Measurements from ENCODE around the gene KRTAP13-3. TPM values are rescaled to one million over a fixed set of nuclear protein-coding genes. Genes with fewer than 3 reads are reported as not detected.

KRTAP13-3 gene, protein sequence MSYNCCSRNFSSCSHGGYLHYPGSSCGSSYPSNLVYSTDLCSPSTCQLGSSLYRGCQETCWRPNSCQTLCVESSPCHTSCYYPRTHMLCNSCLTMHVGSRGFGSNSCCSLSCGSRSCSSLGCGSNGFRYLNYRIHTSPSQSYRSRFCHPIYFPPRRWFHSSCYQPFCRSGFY
- total RNA-seq (2014; rRNA removed; shearing (Covaris generic); ENCODE audit: low replicate concordance) = not detected in 2 replicates

- Histone ChIP-seq H4K20me1 (ENCODE audit: insufficient read depth, low read depth, low read length) (no peaks in the 10 kb centered on the region), H3K9ac (ENCODE audit: low read length) (no peak within 1 kb of the TSS), H3K4me1 (ENCODE audit: low read length) (no peaks in the 10 kb centered on the region), H3K27ac (ENCODE audit: low read length) (no peak within 1 kb of the TSS), H3K36me3 (ENCODE audit: insufficient read depth, low read length) (no peaks in the 10 kb centered on the region), H3K79me2 (ENCODE audit: low read length) (no peaks in the 10 kb centered on the region), H3K4me3 (ENCODE audit: low read length) (no peak within 1 kb of the TSS), H3K9me3 (ENCODE audit: low read length) (no peaks in the 10 kb centered on the region), H3K27me3 (ENCODE audit: low read length) (no peaks in the 10 kb centered on the region), H3K9me2 (replicated peaks; ENCODE audit: insufficient read depth, low read length) (no peaks in the 10 kb centered on the region), H3K4me2 (ENCODE audit: low read depth, low read length, poor library complexity, severe bottlenecking) (no peak within 1 kb of the TSS), H2AFZ (ENCODE audit: low read length) (no peak within 1 kb of the TSS)
- no peak for DNase-seq
Measured at GRCh38 chr21:30425826-30426225, at the start of gene KRTAP13-3. Gene KRTAP13-3 (minus strand): TSS chr21:30425926. CDS start chr21:30425912, 14 bp downstream.

DNA sequence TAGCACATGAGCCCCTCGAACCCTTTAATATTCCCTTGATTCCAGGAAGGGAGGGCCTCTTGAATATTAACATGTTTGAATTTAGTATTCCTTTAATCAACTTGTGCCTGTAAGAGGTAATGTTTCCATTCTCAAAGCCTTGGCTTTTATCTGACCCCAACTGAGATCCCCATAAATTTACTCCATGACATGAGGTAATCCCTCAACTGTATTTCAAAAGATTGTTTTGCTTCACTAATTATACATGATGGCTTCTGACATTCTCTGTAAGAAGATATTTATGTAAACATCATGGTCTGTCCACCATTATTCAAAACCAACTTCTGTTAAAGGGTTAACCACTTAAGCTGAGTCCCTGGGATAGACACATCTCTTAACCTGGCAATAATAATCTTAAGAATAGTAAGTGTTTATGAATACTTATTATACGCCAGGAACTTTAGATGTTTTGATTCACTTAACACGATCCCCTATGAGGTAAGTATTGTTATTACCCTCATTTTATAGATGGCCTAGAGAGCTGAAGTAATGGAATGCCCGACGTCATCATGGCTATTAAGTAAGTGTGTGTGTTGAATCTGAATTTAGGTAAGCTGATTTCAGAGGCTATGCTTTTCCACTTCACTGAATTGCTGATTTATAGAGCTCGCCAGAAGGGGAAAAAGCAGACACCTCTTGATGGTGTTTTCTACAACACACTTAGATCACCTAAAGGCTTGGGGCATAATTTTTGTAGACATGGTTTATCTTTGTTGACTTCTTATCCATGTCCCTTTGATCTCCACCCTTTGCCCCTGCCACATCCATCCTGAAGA is 43.4 kb upstream of the KRTAP13-3 start:
- Histone ChIP-seq H3K9me2 (replicated peaks; ENCODE audit: insufficient read depth, low read length) (no peaks in the 10 kb centered on the region; the same call in 1 of the 2 replicates), H3K27me3 (ENCODE audit: low read length) (no peaks in the 10 kb centered on the region), H3K4me1 (ENCODE audit: low read length) (no peaks in the 10 kb centered on the region), H3K4me3 (ENCODE audit: low read length) (no peak overlapping the region), H3K27ac (ENCODE audit: low read length) (no peak overlapping the region), H3K9ac (ENCODE audit: low read length) (no peak overlapping the region), H3K4me2 (ENCODE audit: low read depth, low read length, poor library complexity, severe bottlenecking) (no peak overlapping the region), H3K36me3 (ENCODE audit: insufficient read depth, low read length) (no peaks in the 10 kb centered on the region), H3K79me2 (ENCODE audit: low read length) (no peaks in the 10 kb centered on the region), H4K20me1 (ENCODE audit: insufficient read depth, low read depth, low read length) (no peaks in the 10 kb centered on the region), H2AFZ (ENCODE audit: low read length) (no peak overlapping the region), H3K9me3 (ENCODE audit: low read length) (no peaks in the 10 kb centered on the region)
- no peak for DNase-seq

GRCh38 chr21:30463713-30464112 is 38.0 kb upstream of the KRTAP13-3 start:
- no peaks in the 10 kb centered on the region for H3K4me1 ChIP-seq (ENCODE audit: low read length)
- no peak overlapping the region for H3K4me3 ChIP-seq (ENCODE audit: low read length)
- H3K9me2 ChIP-seq (replicated peaks; ENCODE audit: insufficient read depth, low read length) = no peaks in the 10 kb centered on the region
- H3K27me3 ChIP-seq (ENCODE audit: low read length) = no peaks in the 10 kb centered on the region
- no peaks in the 10 kb centered on the region for H4K20me1 ChIP-seq (ENCODE audit: insufficient read depth, low read depth, low read length)
- no peaks in the 10 kb centered on the region for H3K36me3 ChIP-seq (ENCODE audit: insufficient read depth, low read length)
- H3K27ac ChIP-seq (ENCODE audit: low read length) = no peak overlapping the region
- DNase-seq = peak; percentile 75
- H2AFZ ChIP-seq (ENCODE audit: low read length) = no peak overlapping the region
- H3K79me2 ChIP-seq (ENCODE audit: low read length) = no peaks in the 10 kb centered on the region
- no peaks in the 10 kb centered on the region for H3K9me3 ChIP-seq (ENCODE audit: low read length)
- H3K4me2 ChIP-seq (ENCODE audit: low read depth, low read length, poor library complexity, severe bottlenecking) = no peak overlapping the region
- H3K9ac ChIP-seq (ENCODE audit: low read length) = no peak overlapping the region

- no peak overlapping the region for H3K9ac ChIP-seq (ENCODE audit: low read length)
- H3K4me3 ChIP-seq (ENCODE audit: low read length) = no peak overlapping the region
- no peaks in the 10 kb centered on the region for H3K27me3 ChIP-seq (ENCODE audit: low read length)
- no peak for DNase-seq
- H3K4me1 ChIP-seq (ENCODE audit: low read length) = no peaks in the 10 kb centered on the region
- no peaks in the 10 kb centered on the region for H3K9me3 ChIP-seq (ENCODE audit: low read length)
- H3K9me2 ChIP-seq (replicated peaks; ENCODE audit: insufficient read depth, low read length) = no peaks in the 10 kb centered on the region
- H4K20me1 ChIP-seq (ENCODE audit: insufficient read depth, low read depth, low read length) = no peaks in the 10 kb centered on the region
- no peak overlapping the region for H2AFZ ChIP-seq (ENCODE audit: low read length)
- no peaks in the 10 kb centered on the region for H3K36me3 ChIP-seq (ENCODE audit: insufficient read depth, low read length)
- H3K27ac ChIP-seq (ENCODE audit: low read length) = no peak overlapping the region
- no peak overlapping the region for H3K4me2 ChIP-seq (ENCODE audit: low read depth, low read length, poor library complexity, severe bottlenecking)
- H3K79me2 ChIP-seq (ENCODE audit: low read length) = no peaks in the 10 kb centered on the region
Measured at GRCh38 chr21:30448514-30448913, 22.8 kb upstream of the KRTAP13-3 start.

- no peak overlapping the region for H3K9ac ChIP-seq (ENCODE audit: low read length)
- no peaks in the 10 kb centered on the region for H3K79me2 ChIP-seq (ENCODE audit: low read length)
- H4K20me1 ChIP-seq (ENCODE audit: insufficient read depth, low read depth, low read length) = no peaks in the 10 kb centered on the region
- H3K27ac ChIP-seq (ENCODE audit: low read length) = no peak overlapping the region
- no peak overlapping the region for H3K4me3 ChIP-seq (ENCODE audit: low read length)
- H3K4me2 ChIP-seq (ENCODE audit: low read depth, low read length, poor library complexity, severe bottlenecking) = no peak overlapping the region
- no peaks in the 10 kb centered on the region for H3K27me3 ChIP-seq (ENCODE audit: low read length)
- H3K9me3 ChIP-seq (ENCODE audit: low read length) = no peaks in the 10 kb centered on the region
- no peaks in the 10 kb centered on the region for H3K4me1 ChIP-seq (ENCODE audit: low read length)
- no peaks in the 10 kb centered on the region for H3K36me3 ChIP-seq (ENCODE audit: insufficient read depth, low read length)
- no peak overlapping the region for H2AFZ ChIP-seq (ENCODE audit: low read length)
- no peak for DNase-seq
- no peaks in the 10 kb centered on the region for H3K9me2 ChIP-seq (replicated peaks; ENCODE audit: insufficient read depth, low read length)
Measured at GRCh38 chr21:30447056-30447455, 21.3 kb upstream of the KRTAP13-3 start.

GRCh38 chr21:30444204-30444603 is 18.5 kb upstream of the KRTAP13-3 start:
- Histone ChIP-seq H3K4me1 (ENCODE audit: low read length) (no peaks in the 10 kb centered on the region), H3K27ac (ENCODE audit: low read length) (no peak overlapping the region), H2AFZ (ENCODE audit: low read length) (no peak overlapping the region), H3K27me3 (ENCODE audit: low read length) (no peaks in the 10 kb centered on the region), H3K36me3 (ENCODE audit: insufficient read depth, low read length) (no peaks in the 10 kb centered on the region), H3K4me3 (ENCODE audit: low read length) (no peak overlapping the region), H4K20me1 (ENCODE audit: insufficient read depth, low read depth, low read length) (no peaks in the 10 kb centered on the region), H3K9me2 (replicated peaks; ENCODE audit: insufficient read depth, low read length) (no peaks in the 10 kb centered on the region), H3K9me3 (ENCODE audit: low read length) (no peaks in the 10 kb centered on the region), H3K79me2 (ENCODE audit: low read length) (no peaks in the 10 kb centered on the region), H3K9ac (ENCODE audit: low read length) (no peak overlapping the region), H3K4me2 (ENCODE audit: low read depth, low read length, poor library complexity, severe bottlenecking) (no peak overlapping the region)
- DNase-seq = no peak

DNA sequence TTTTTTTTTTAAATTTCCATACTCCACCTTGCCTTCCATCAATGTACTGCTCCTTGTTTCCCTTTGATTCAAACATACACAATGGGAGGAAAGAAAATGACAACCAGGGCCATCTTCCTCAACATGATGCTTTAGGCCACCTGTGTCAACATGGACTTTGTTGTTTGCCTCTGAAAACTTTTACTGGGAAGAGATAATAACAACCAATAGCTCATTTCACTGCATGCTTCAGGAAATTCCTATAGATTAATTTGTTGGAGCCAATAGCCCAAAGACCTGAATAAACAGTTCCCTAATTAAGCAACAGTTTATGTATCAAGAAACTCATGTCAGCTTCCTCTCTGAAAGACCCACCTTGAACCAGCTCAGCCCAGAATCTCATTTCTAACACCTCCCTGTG is 17.5 kb upstream of the KRTAP13-3 start:
- H3K9me2 ChIP-seq (replicated peaks; ENCODE audit: insufficient read depth, low read length) = no peaks in the 10 kb centered on the region
- H3K79me2 ChIP-seq (ENCODE audit: low read length) = no peaks in the 10 kb centered on the region
- no peaks in the 10 kb centered on the region for H3K27me3 ChIP-seq (ENCODE audit: low read length)
- H3K9me3 ChIP-seq (ENCODE audit: low read length) = no peaks in the 10 kb centered on the region
- H3K9ac ChIP-seq (ENCODE audit: low read length) = no peak overlapping the region
- no peak overlapping the region for H3K27ac ChIP-seq (ENCODE audit: low read length)
- no peak for DNase-seq
- no peak overlapping the region for H2AFZ ChIP-seq (ENCODE audit: low read length)
- no peak overlapping the region for H3K4me2 ChIP-seq (ENCODE audit: low read depth, low read length, poor library complexity, severe bottlenecking)
- H4K20me1 ChIP-seq (ENCODE audit: insufficient read depth, low read depth, low read length) = no peaks in the 10 kb centered on the region
- no peak overlapping the region for H3K4me3 ChIP-seq (ENCODE audit: low read length)
- no peaks in the 10 kb centered on the region for H3K4me1 ChIP-seq (ENCODE audit: low read length)
- H3K36me3 ChIP-seq (ENCODE audit: insufficient read depth, low read length) = no peaks in the 10 kb centered on the region

DNA sequence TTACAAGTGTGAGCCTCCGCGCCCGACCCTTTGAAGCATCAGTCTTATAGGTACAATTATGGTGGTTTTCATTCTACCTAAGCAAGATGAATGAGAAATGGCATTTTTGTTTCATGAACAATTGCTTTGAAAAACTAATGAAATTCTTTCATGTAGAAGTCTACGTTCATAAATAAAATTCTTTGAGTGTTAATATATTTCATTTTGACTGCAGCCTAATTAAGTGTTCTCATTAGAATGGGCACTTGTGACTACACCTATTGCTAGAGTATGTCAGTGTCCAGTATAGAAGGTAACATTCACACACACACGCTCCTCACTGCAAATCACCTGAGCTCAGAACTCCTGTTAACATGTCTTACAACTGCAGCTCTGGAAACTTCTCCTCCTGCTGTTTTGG is 14.2 kb upstream of the KRTAP13-3 start, which contains the start of gene KRTAP15-1:
TSS of gene KRTAP15-1 (plus strand) at position 301 of the 400 bp plus-strand sequence. CDS start at position 354, 53 bp downstream.
- H3K9me2 ChIP-seq (replicated peaks; ENCODE audit: insufficient read depth, low read length) = no peaks in the 10 kb centered on the region
- H3K9me3 ChIP-seq (ENCODE audit: low read length) = no peaks in the 10 kb centered on the region
- no peaks in the 10 kb centered on the region for H3K79me2 ChIP-seq (ENCODE audit: low read length)
- no peak within 1 kb of the TSS for H3K4me2 ChIP-seq (ENCODE audit: low read depth, low read length, poor library complexity, severe bottlenecking)
- H3K27me3 ChIP-seq (ENCODE audit: low read length) = no peaks in the 10 kb centered on the region
- no peaks in the 10 kb centered on the region for H3K4me1 ChIP-seq (ENCODE audit: low read length)
- H3K27ac ChIP-seq (ENCODE audit: low read length) = no peak within 1 kb of the TSS
- no peak for DNase-seq
- H2AFZ ChIP-seq (ENCODE audit: low read length) = no peak within 1 kb of the TSS
- H4K20me1 ChIP-seq (ENCODE audit: insufficient read depth, low read depth, low read length) = no peaks in the 10 kb centered on the region
- no peaks in the 10 kb centered on the region for H3K36me3 ChIP-seq (ENCODE audit: insufficient read depth, low read length)
- H3K9ac ChIP-seq (ENCODE audit: low read length) = no peak within 1 kb of the TSS
- no peak within 1 kb of the TSS for H3K4me3 ChIP-seq (ENCODE audit: low read length)

All from Karpas-422 (cell line).